Umbilical cord (tissue), 2 donors: ENCODE measurements around the gene ANKFY1. TPM values are rescaled to one million over a fixed set of nuclear protein-coding genes. Genes with fewer than 3 reads are reported as not detected.
"Not testable (repeated sequence)": the region's sequence is repeated elsewhere in the genome, so short reads cannot be mapped to it uniquely, and the experiment has no call there.

Experiments
- DNase-seq: peaks from one replicate; pipeline ENCODE4 v3.0.0-alpha.2; 2015; ENCODE audit warnings: low spot score
- total RNA-seq: library from RNA; depleted of rRNA; stranded (reverse); fragments of >200 nt; gene quantifications from one replicate; pipeline ENCODE4 v1.2.3, GENCODE V29; 2014; ENCODE audit warnings: low replicate concordance; ENCODE audit not compliant: insufficient read depth

The ANKFY1 gene
- total RNA-seq, 1 donor from 2014 or later, result 54.9 TPM

GRCh38 chr17:4156750-4157381 lies 106.9 kb downstream of the ANKFY1 start:
- no peak for DNase-seq

GRCh38 chr17:4155980-4156620 lies 107.7 kb downstream of the ANKFY1 start:
- DNase-seq, result no peak

GRCh38 chr17:4154201-4154600 lies 109.6 kb downstream of the ANKFY1 start:
- DNase-seq, result no peak

GRCh38 chr17:4152471-4152870 lies 111.3 kb downstream of the ANKFY1 start:
- DNase-seq, result no peak

- no peak for DNase-seq
These were observed 113.7 kb downstream of the ANKFY1 start for GRCh38 chr17:4150096-4150495.

- DNase-seq, result no peak
These were observed 115.0 kb downstream of the ANKFY1 start for GRCh38 chr17:4148611-4149308.

GRCh38 chr17:4147751-4148310 lies 115.9 kb downstream of the ANKFY1 start:
- DNase-seq, result no peak

- no peak for DNase-seq
These were observed 117.1 kb downstream of the ANKFY1 start for GRCh38 chr17:4146641-4147040.

- no peak for DNase-seq
These were observed 119.4 kb downstream of the ANKFY1 start for GRCh38 chr17:4144422-4144747.

GRCh38 chr17:4143563-4144421 lies 120.0 kb downstream of the ANKFY1 start:
- peak; percentile 96 for DNase-seq

GRCh38 chr17:4142107-4142900 lies 121.5 kb downstream of the ANKFY1 start:
- no peak for DNase-seq

- no peak for DNase-seq
These were observed 123.7 kb downstream of the ANKFY1 start for GRCh38 chr17:4140125-4140524.

GRCh38 chr17:4138906-4139526 lies 124.8 kb downstream of the ANKFY1 start:
- not testable (repeated sequence) for DNase-seq

- DNase-seq, result no peak
These were observed 127.4 kb downstream of the ANKFY1 start for GRCh38 chr17:4136373-4136772.

- DNase-seq, result no peak
These were observed 128.3 kb downstream of the ANKFY1 start for GRCh38 chr17:4135489-4135888.

GRCh38 chr17:4134721-4135120 lies 129.1 kb downstream of the ANKFY1 start:
- no peak for DNase-seq

- peak; percentile 39 for DNase-seq
These were observed 133.1 kb downstream of the ANKFY1 start for GRCh38 chr17:4130715-4131114.

- DNase-seq, result no peak
These were observed 136.2 kb downstream of the ANKFY1 start for GRCh38 chr17:4127555-4127954.

GRCh38 chr17:4125552-4125951 lies 138.2 kb downstream of the ANKFY1 start:
- no peak for DNase-seq

GRCh38 chr17:4124999-4125398 lies 138.8 kb downstream of the ANKFY1 start:
- no peak for DNase-seq
